GM23338 (cell line): ENCODE results near the gene HAPLN2. TPM values are rescaled to one million over a fixed set of nuclear protein-coding genes. Genes with fewer than 3 reads are reported as not detected.

ENCODE experiments used
- ATAC-seq: fragments of 200-7000 bp; cut with Tn5 transposase; 3 replicates; pipeline ENCODE4 v1.9.1; 2020
- DNase-seq: peaks from one replicate; pipeline ENCODE4 v3.0.0-alpha.2; 2015; ENCODE audit warnings: low spot score
- H2AFZ ChIP-seq: fragments of 200-600 bp; sonication (generic); 2 replicates; pipeline ENCODE4 v1.8.0; 2016; ENCODE audit warnings: antibody characterized with exemption, mild to moderate bottlenecking, moderate library complexity
- H3F3A ChIP-seq: fragments of 200-600 bp; sonication (generic); replicated peaks from 2 replicates; pipeline ENCODE4 v1.8.0; 2017; ENCODE audit warnings: antibody characterized with exemption, mixed run types, low read depth
- H3K27ac ChIP-seq: fragments of 200-600 bp; sonication (generic); 2 replicates; pipeline ENCODE4 v1.6.1; 2016; ENCODE audit warnings: low read depth
- H3K27me3 ChIP-seq: fragments of 200-600 bp; sonication (generic); 2 replicates; pipeline ENCODE4 v1.8.0; 2016; ENCODE audit warnings: mild to moderate bottlenecking, mixed run types, moderate library complexity; ENCODE audit not compliant: insufficient read depth
- H3K36me3 ChIP-seq: fragments of 200-600 bp; sonication (generic); 2 replicates; pipeline ENCODE4 v1.8.0; 2016; ENCODE audit warnings: mild to moderate bottlenecking; ENCODE audit not compliant: insufficient read depth
- H3K4me1 ChIP-seq: fragments of 200-600 bp; sonication (generic); 2 replicates; pipeline ENCODE4 v1.8.0; 2016; ENCODE audit warnings: mild to moderate bottlenecking, moderate library complexity; ENCODE audit not compliant: insufficient read depth
- H3K4me2 ChIP-seq: fragments of 200-600 bp; sonication (generic); 2 replicates; pipeline ENCODE4 v1.7.1; 2017; ENCODE audit warnings: mixed run types
- H3K4me3 ChIP-seq: fragments of 200-600 bp; sonication (generic); 2 replicates; pipeline ENCODE4 v1.6.1; 2016; ENCODE audit warnings: mixed run types
- H3K79me2 ChIP-seq: fragments of 200-600 bp; sonication (generic); replicated peaks from 2 replicates; pipeline ENCODE4 v1.8.0; 2017; ENCODE audit warnings: mild to moderate bottlenecking; ENCODE audit not compliant: insufficient read depth
- H3K9me2 ChIP-seq: fragments of 200-600 bp; sonication (generic); 2 replicates; pipeline ENCODE4 v1.8.0; 2017; ENCODE audit not compliant: insufficient read depth
- H4K20me1 ChIP-seq: fragments of 200-600 bp; sonication (generic); replicated peaks from 2 replicates; pipeline ENCODE4 v1.8.0; 2017; ENCODE audit warnings: mild to moderate bottlenecking; ENCODE audit not compliant: insufficient read depth
- H3K27ac Mint-ChIP-seq: 2 replicates; pipeline ENCODE4 v1.8.0; 2020; ENCODE audit warnings: inconsistent platforms, mild to moderate bottlenecking, moderate library complexity, mixed read lengths
- H3K27me3 Mint-ChIP-seq: 3 replicates; pipeline ENCODE4 v1.8.0; 2022; ENCODE audit warnings: low read depth, mild to moderate bottlenecking, moderate library complexity, mixed read lengths, inconsistent platforms; ENCODE audit not compliant: insufficient read depth, poor library complexity
- H3K36me3 Mint-ChIP-seq: 3 replicates; pipeline ENCODE4 v1.8.0; 2021; ENCODE audit warnings: low read depth, mild to moderate bottlenecking, inconsistent platforms, moderate library complexity, mixed read lengths
- H3K4me1 Mint-ChIP-seq: 3 replicates; pipeline ENCODE4 v1.8.0; 2020; ENCODE audit warnings: mild to moderate bottlenecking, inconsistent platforms, mixed read lengths
- H3K4me3 Mint-ChIP-seq: 3 replicates; pipeline ENCODE4 v1.8.0; 2021; ENCODE audit warnings: moderate library complexity, mild to moderate bottlenecking, inconsistent platforms, mixed read lengths
- H3K9me3 Mint-ChIP-seq: 3 replicates; pipeline ENCODE4 v1.8.0; 2020; ENCODE audit warnings: moderate library complexity, mild to moderate bottlenecking, inconsistent platforms, mixed read lengths
- CREB1 ChIP-seq: fragments of 250-450 bp; sonication (Bioruptor Pico); IDR thresholded peaks from 2 replicates; pipeline ENCODE4 v1.5.0; 2020; ENCODE audit warnings: low read depth, mild to moderate bottlenecking, moderate library complexity
- CTCF ChIP-seq, 2 experiments: fragments of 200-600 bp in 1 of 2; sonication (generic) in 1 of 2; conservative IDR thresholded peaks; 2 replicates each; pipeline versions ENCODE4 v1.5.1 to v1.6.1; 2016 to 2017; ENCODE audit warnings: antibody characterized with exemption in 2 of 2, low read depth in 2 of 2, mild to moderate bottlenecking in 2 of 2, moderate library complexity in 1 of 2
- EZH2 ChIP-seq: fragments of 200-600 bp; sonication (generic); IDR thresholded peaks from one replicate; pipeline ENCODE4 v1.8.0; 2017; ENCODE audit warnings: antibody characterized with exemption, mild to moderate bottlenecking, low read depth; ENCODE audit not compliant: unreplicated experiment
- EZH2phosphoT487 ChIP-seq: fragments of 200-600 bp; sonication (generic); IDR thresholded peaks from one replicate; pipeline ENCODE4 v1.8.1; 2018; ENCODE audit warnings: antibody characterized with exemption; ENCODE audit not compliant: unreplicated experiment
- NANOG ChIP-seq: IDR thresholded peaks from 2 replicates; pipeline ENCODE4 v1.6.1; 2016; ENCODE audit warnings: antibody characterized with exemption, borderline replicate concordance
- POLR2AphosphoS5 ChIP-seq: IDR thresholded peaks from 2 replicates; pipeline ENCODE4 v1.6.1; 2016; ENCODE audit warnings: antibody characterized with exemption, low read depth
- STAT1 ChIP-seq: IDR thresholded peaks from one replicate; pipeline ENCODE4 v1.6.1; 2016; ENCODE audit warnings: antibody characterized with exemption; ENCODE audit not compliant: unreplicated experiment
- ZNF114 ChIP-seq: fragments of 250-450 bp; sonication (Bioruptor Pico); IDR thresholded peaks from 2 replicates; pipeline ENCODE4 v1.5.0; 2020; ENCODE audit warnings: mild to moderate bottlenecking, moderate library complexity
- ZNF331 ChIP-seq: fragments of 250-450 bp; sonication (Bioruptor Pico); IDR thresholded peaks from 2 replicates; pipeline ENCODE4 v1.5.0; 2020; ENCODE audit warnings: low read depth, mild to moderate bottlenecking, moderate library complexity
- polyA plus RNA-seq: library from polyadenylated mRNA; unstranded; fragments of >200 nt; fragmentation: Nextera tagmentation; extraction: Ambion mirVana; gene quantifications from 2 replicates; pipeline ENCODE4 v1.2.1, GENCODE V29; 2016
- total RNA-seq: library from RNA; depleted of rRNA; stranded (reverse); fragments of >200 nt; shearing (Covaris generic); gene quantifications from 2 replicates; pipeline ENCODE4 v1.2.3, GENCODE V29; 2014
- TF ChIP-seq, protein P1 (sequence below): IDR thresholded peaks from 2 replicates; pipeline ENCODE4 v1.6.1; 2016; ENCODE audit warnings: antibody characterized with exemption
- TF ChIP-seq, protein P2 (sequence below): IDR thresholded peaks from one replicate; pipeline ENCODE4 v1.6.1; 2018; ENCODE audit warnings: antibody characterized with exemption; ENCODE audit not compliant: unreplicated experiment

Gene HAPLN2
- total and polyA plus RNA-seq, 2 experiments from 2014 or later = 0.53 TPM; not detected in 1

- TF ChIP-seq NANOG = no peak
Observed at GRCh38 chr1:156583821-156584622, 35.2 kb upstream of the HAPLN2 start (continued).

GRCh38 chr1:156584813-156585212 is 34.4 kb upstream of the HAPLN2 start:
- H3K27me3 ChIP-seq = no peaks in the 10 kb centered on the region
- H3K36me3 Mint-ChIP-seq = no peaks in the 10 kb centered on the region; the same call in 2 of the 3 replicates
- no peak overlapping the region for H3K27ac Mint-ChIP-seq
- H4K20me1 ChIP-seq = no peaks in the 10 kb centered on the region
- peaks cover 8% of the 10 kb centered on the region for H3K27me3 Mint-ChIP-seq
- H3K4me3 ChIP-seq = peak overlapping the region; percentile 41
- H3K4me2 ChIP-seq = peak overlapping the region; percentile 72
- 0 out of 2 replicates have a peak, but pooled peaks cover 3% of the 10 kb centered on the region for H3K9me2 ChIP-seq
- peak; percentile 87 for DNase-seq
- H2AFZ ChIP-seq = 0 out of 2 replicates have a peak overlapping the region, but pooled peaks have one; percentile 33
- H3K79me2 ChIP-seq = no peaks in the 10 kb centered on the region
- no peaks in the 10 kb centered on the region; the same call in 2 of the 3 replicates for H3K9me3 Mint-ChIP-seq
- peak; percentile 74 for ATAC-seq
- peaks cover 26% of the 10 kb centered on the region for H3K4me1 Mint-ChIP-seq
- H3K27ac ChIP-seq = no peak overlapping the region
- peak overlapping the region; percentile 62 for H3K4me3 Mint-ChIP-seq
- no peaks in the 10 kb centered on the region for H3F3A ChIP-seq
- peaks cover 10% of the 10 kb centered on the region for H3K4me1 ChIP-seq
- no peaks in the 10 kb centered on the region for H3K36me3 ChIP-seq
- no peak for TF ChIP-seq ZNF331
- no peak for TF ChIP-seq ZNF114
- no peak for TF ChIP-seq STAT1
- TF ChIP-seq, protein P1, sequence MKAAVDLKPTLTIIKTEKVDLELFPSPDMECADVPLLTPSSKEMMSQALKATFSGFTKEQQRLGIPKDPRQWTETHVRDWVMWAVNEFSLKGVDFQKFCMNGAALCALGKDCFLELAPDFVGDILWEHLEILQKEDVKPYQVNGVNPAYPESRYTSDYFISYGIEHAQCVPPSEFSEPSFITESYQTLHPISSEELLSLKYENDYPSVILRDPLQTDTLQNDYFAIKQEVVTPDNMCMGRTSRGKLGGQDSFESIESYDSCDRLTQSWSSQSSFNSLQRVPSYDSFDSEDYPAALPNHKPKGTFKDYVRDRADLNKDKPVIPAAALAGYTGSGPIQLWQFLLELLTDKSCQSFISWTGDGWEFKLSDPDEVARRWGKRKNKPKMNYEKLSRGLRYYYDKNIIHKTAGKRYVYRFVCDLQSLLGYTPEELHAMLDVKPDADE = peak; percentile 81; the same call in 1 of the 2 replicates
- TF ChIP-seq, protein P2, sequence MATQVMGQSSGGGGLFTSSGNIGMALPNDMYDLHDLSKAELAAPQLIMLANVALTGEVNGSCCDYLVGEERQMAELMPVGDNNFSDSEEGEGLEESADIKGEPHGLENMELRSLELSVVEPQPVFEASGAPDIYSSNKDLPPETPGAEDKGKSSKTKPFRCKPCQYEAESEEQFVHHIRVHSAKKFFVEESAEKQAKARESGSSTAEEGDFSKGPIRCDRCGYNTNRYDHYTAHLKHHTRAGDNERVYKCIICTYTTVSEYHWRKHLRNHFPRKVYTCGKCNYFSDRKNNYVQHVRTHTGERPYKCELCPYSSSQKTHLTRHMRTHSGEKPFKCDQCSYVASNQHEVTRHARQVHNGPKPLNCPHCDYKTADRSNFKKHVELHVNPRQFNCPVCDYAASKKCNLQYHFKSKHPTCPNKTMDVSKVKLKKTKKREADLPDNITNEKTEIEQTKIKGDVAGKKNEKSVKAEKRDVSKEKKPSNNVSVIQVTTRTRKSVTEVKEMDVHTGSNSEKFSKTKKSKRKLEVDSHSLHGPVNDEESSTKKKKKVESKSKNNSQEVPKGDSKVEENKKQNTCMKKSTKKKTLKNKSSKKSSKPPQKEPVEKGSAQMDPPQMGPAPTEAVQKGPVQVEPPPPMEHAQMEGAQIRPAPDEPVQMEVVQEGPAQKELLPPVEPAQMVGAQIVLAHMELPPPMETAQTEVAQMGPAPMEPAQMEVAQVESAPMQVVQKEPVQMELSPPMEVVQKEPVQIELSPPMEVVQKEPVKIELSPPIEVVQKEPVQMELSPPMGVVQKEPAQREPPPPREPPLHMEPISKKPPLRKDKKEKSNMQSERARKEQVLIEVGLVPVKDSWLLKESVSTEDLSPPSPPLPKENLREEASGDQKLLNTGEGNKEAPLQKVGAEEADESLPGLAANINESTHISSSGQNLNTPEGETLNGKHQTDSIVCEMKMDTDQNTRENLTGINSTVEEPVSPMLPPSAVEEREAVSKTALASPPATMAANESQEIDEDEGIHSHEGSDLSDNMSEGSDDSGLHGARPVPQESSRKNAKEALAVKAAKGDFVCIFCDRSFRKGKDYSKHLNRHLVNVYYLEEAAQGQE = no peak
- TF ChIP-seq POLR2AphosphoS5 = peak; percentile 43; the same call in 1 of the 2 replicates
- TF ChIP-seq NANOG = no peak
- TF ChIP-seq EZH2 = no peak
- TF ChIP-seq EZH2phosphoT487 = no peak
- TF ChIP-seq CTCF (conservative IDR thresholded peaks at IDR 0.05; ENCODE audit: low read depth in 2 of 2) = peak; percentile 74 to 85
- TF ChIP-seq CREB1 (CRISPR knock-in tag) = no peak
